SK-N-DZ (cell line): ENCODE results near the gene NCBP2L. TPM values are rescaled to one million over a fixed set of nuclear protein-coding genes. Genes with fewer than 3 reads are reported as not detected.

Source experiments
- DNase-seq: peaks from one replicate; pipeline ENCODE4 v3.0.0-alpha.2; 2015; ENCODE audit warnings: low spot score
- polyA plus RNA-seq, 2 experiments: library from polyadenylated mRNA; depleted of rRNA; stranded (reverse); fragments of >200 nt; gene quantifications; 2 replicates each; pipeline ENCODE4 v1.2.3, GENCODE V29; 2014

Gene NCBP2L
- polyA plus RNA-seq (2014; cell fraction: cytosol; rRNA removed), result not detected in 2 replicates
- not detected in 2 replicates for polyA plus RNA-seq (2014; cell fraction: nucleus; rRNA removed)

DNA sequence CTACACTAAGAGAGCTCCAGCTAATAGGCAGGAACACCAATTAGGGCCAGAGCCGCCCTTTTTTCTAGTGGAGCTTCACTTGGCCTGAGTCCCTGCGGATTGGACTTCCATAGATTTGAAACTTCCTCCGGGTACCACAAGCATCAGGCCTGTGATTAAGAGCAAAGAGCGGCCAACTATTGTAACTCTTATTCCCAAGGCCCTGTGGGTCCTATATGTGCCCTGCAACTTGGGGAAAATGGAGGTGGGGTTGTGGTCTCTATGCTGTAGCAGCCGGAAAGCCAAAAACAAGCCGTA lies at the start of gene NCBP2L:
TSS of gene NCBP2L (plus strand) at position 198 of the 297 bp plus-strand sequence. CDS start 16,488 bp downstream, outside the sequence.
- DNase-seq, result no peak

GRCh38 chrX:107728371-107729099 lies 49.0 kb upstream of the NCBP2L start:
- DNase-seq, result no peak

GRCh38 chrX:107729558-107730297 lies 47.8 kb upstream of the NCBP2L start:
- no peak for DNase-seq

DNA sequence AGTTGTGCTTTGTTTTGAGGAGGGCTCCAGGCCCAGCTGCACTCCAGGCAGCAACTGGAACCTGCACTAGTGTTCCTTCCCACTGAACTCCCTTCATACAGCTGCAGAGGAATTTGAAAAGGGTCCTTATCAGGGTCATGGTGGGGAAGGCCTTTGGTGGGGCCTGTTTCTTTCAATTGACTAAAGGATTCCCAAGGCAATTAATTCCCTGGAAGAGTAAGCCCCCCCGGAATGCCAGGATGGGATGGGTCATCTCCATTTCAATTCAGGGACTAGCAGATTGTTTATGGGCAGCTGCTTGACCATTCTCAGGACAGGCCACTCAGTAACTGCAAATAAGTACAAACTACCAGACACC lies 47.3 kb upstream of the NCBP2L start:
- no peak for DNase-seq

GRCh38 chrX:107730991-107731766 lies 46.4 kb upstream of the NCBP2L start:
- no peak for DNase-seq

GRCh38 chrX:107731831-107732502 lies 45.6 kb upstream of the NCBP2L start:
- no peak for DNase-seq

- no peak for DNase-seq
Observed at GRCh38 chrX:107733686-107734085, 43.8 kb upstream of the NCBP2L start.

DNA sequence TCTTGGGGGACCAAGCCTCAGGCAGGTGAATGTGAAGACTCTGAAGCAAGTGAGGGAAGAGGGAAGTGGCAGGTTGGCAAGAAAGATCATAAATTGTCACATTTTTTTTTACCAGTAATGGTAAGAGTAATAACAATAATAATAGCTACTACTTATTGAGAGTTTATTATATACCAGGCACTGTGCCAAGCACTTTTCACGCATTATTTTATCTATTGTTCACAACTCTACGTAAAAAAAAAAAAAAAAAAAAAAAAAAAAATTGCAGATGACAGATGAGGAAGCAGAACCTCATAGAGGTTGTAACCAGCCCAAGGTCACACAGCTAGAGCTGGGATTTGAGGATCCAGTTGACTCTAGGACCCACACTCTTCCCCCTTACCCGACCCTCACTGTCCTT lies 42.9 kb upstream of the NCBP2L start:
- DNase-seq, result no peak

DNA sequence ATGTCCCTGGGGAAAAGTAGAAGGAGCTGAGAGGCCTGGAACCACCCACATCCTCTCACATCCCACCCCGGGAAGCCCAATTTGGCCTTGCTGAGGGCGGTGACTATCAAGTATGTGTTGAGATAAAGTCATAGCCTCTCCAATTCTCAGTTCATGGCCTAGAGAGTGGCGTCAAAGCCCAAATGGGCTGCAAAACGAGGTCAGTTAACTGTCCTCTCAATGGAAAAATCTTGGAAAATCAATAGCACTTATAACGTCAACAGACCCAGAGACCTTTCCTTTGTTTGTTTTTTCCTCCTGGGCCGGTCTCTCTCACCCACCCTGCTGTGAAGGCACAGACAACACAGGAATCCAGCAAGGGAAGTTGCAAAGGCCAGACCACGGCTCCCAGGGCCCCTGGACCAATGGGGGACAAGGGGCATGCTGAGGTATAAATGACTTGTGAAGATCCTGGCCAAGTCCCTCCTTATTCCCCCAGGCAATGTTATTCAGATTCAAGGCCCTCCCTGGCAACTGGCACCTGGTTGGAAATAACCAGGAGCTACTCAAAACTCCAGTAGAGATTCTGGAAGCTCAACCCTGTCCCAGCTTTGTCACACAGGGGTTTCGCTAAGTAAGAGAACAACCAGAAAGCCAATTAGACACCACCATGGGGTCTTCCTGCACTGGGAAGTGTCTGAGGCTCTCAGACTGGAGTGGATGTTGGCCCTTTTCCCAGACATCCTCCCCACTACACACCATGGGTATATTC lies 40.6 kb upstream of the NCBP2L start:
- no peak for DNase-seq

DNA sequence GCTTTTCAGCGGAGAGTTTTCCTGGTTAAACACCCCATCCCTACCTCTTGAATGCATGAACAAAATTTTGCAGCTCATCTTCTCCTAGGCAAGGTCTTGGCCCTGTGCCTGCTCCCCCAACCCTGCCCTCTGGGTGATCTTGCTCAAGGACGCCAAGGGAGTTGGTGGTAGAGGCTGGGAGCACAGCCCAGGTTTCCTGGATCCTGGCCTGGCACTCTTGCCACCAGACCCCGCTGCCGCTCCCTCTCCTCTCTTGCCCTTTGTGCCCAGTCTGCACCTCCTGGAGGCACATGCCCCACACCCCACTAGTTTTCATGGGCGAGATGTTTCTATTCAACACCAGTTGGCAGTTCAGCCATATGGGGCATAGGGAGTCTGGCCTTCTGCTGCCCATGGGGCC lies 39.3 kb upstream of the NCBP2L start:
- no peak for DNase-seq

- DNase-seq, result no peak
Observed at GRCh38 chrX:107738768-107739167, 38.8 kb upstream of the NCBP2L start.

DNA sequence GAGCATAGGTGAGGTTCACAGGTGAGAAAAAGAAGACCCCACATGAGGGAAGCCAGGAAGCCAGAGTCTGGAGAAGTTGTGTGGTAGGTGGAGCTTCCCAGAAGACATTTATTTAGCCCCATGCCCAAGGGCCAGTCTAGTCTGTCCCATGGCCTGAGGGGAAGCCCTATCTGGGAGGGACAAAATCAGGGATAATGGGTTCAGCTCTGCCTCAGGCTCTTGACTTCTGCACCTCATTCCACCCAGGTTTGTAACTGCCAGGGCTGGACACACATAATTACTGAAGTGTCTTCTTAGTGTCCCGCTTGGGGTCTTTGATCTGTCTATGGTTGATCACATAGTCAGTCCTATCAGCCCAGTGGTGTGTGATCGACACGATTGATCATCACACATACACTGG lies 38.0 kb upstream of the NCBP2L start:
- no peak for DNase-seq

- no peak for DNase-seq
Observed at GRCh38 chrX:107741404-107741790, 36.1 kb upstream of the NCBP2L start.

GRCh38 chrX:107742700-107743191 lies 34.8 kb upstream of the NCBP2L start:
- no peak for DNase-seq

DNA sequence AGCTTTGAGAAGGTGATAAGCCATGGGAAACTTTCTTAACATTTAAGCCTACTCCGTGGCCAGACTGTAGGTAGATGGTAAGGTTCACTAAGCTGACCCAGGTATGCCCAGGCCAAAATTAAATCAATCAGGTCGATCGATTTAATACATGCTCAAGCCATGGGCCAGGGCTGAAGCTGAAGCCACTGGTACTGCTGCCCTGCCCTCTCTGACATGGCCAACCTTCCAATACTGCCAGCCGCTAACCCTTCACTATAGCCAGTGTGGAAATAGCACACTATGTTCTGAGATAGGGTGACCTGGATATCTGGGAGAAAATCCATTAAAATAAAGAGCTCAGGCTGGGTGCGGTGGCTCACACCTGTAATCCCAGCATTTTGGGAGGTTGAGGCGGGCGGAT lies 33.5 kb upstream of the NCBP2L start:
- no peak for DNase-seq

- DNase-seq, result no peak
Observed at GRCh38 chrX:107744868-107745267, 32.7 kb upstream of the NCBP2L start.

DNA sequence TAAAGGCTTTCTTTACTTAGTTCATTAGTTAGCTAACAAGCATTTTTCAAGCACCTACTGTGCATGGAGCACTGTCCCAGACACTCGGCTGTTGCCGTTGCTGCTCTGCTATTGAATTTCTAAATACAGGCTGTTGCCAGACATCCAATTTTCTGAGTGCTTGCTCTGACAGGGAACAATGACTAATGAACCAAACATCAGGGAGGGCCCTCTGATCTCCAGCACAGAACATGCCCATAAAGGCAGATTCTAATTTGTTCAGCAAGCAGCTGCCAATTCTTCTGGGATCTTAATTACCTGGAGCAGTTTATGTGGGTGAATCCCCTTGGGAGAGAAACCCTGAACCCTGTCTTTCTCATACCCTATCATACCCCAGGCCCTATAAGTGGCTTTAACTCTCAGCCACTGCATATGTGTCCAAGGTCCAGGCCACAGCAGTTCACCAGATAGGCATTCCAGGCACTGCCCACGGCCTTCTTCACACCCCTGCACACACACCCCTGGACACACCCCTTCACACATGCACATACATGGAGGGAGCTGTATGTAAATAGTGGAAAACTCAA lies 29.9 kb upstream of the NCBP2L start:
- no peak for DNase-seq

GRCh38 chrX:107748506-107748905 lies 29.0 kb upstream of the NCBP2L start:
- DNase-seq, result no peak

DNA sequence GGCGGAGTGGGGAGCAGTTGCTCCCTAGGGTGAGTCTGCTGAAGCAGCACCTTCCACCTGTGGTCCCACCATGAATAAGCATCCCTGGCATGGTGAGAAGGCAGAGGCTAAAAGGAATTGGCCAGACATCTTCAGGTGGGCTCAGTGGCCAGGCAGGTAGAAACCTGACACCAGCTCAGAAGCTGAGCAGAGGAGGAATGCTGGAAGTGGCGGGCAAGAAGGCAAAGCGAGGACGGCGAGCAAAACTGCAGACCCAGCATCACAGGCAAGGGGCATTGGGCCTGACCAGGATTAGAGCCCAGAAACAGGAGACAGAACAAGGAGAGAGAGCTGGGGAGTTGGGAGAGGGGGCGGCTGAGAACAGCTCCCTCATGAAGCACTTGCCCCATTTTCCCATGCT lies 27.3 kb upstream of the NCBP2L start:
- DNase-seq, result no peak

- no peak for DNase-seq
Observed at GRCh38 chrX:107750861-107751445, 26.6 kb upstream of the NCBP2L start.
